Adipocyte (in vitro differentiated cells): ENCODE data around the gene TAS1R1.
A peak's percentile ranks its signal among the peaks of the same experiment; 100 is the strongest.

ENCODE experiments used
- DNase-seq: peaks from one replicate; pipeline ENCODE4 v3.0.0-alpha.2; 2015; ENCODE audit warnings: low read depth
- H3K27me3 ChIP-seq: replicated peaks from 2 replicates; pipeline ENCODE4 v1.7.0; 2013; ENCODE audit warnings: mild to moderate bottlenecking, low read length, moderate library complexity; ENCODE audit not compliant: control insufficient read depth, insufficient read depth
- H3K36me3 ChIP-seq: 2 replicates; pipeline ENCODE4 v1.7.0; 2013; ENCODE audit warnings: low read length, mild to moderate bottlenecking, moderate library complexity; ENCODE audit not compliant: control insufficient read depth, insufficient read depth, severe bottlenecking
- H3K4me1 ChIP-seq: 2 replicates; pipeline ENCODE4 v1.7.0; 2013; ENCODE audit warnings: mild to moderate bottlenecking, low read length, moderate library complexity; ENCODE audit not compliant: control insufficient read depth, insufficient read depth
- H3K4me3 ChIP-seq: 2 replicates; pipeline ENCODE4 v1.7.0; 2013; ENCODE audit warnings: mild to moderate bottlenecking, low read length, moderate library complexity
- H3K9ac ChIP-seq: 2 replicates; pipeline ENCODE4 v1.7.0; 2013; ENCODE audit warnings: mild to moderate bottlenecking, low read length, moderate library complexity
- H3K9me3 ChIP-seq: 2 replicates; pipeline ENCODE4 v1.7.0; 2013; ENCODE audit warnings: mild to moderate bottlenecking, low read length, moderate library complexity; ENCODE audit not compliant: control insufficient read depth

Gene TAS1R1

GRCh38 chr1:6602669-6603237, 47.6 kb downstream of the TAS1R1 start, which contains the start of gene KLHL21:
Gene KLHL21, minus strand, starts transcription at chr1:6602869. Its CDS starts 52 bp downstream, at chr1:6602817.
- DNase-seq: peak; percentile 96
- Histone ChIP-seq H3K9me3 (no peaks in the 10 kb centered on the region), H3K36me3 (peaks cover 13% of the 10 kb centered on the region)

GRCh38 chr1:6603238-6603914, 48.3 kb downstream of the TAS1R1 start:
- H3K36me3 ChIP-seq: peaks cover 8% of the 10 kb centered on the region
- DNase-seq: peak; percentile 82
- H3K9ac ChIP-seq: peak overlapping the region; percentile 96
- no peaks in the 10 kb centered on the region for H3K27me3 ChIP-seq
- no peaks in the 10 kb centered on the region for H3K9me3 ChIP-seq
- peak overlapping the region; percentile 80 for H3K4me3 ChIP-seq
- peaks cover 29% of the 10 kb centered on the region for H3K4me1 ChIP-seq

More at GRCh38 chr1:6602669-6603237, 47.6 kb downstream of the TAS1R1 start, which contains the start of gene KLHL21:
- Histone ChIP-seq H3K9ac (peak within 1 kb of the TSS; percentile 96), H3K4me1 (peaks cover 34% of the 10 kb centered on the region), H3K4me3 (peak within 1 kb of the TSS; percentile 99), H3K27me3 (no peaks in the 10 kb centered on the region)

GRCh38 chr1:6603915-6604558, 48.9 kb downstream of the TAS1R1 start:
- Histone ChIP-seq H3K27me3 (no peaks in the 10 kb centered on the region), H3K4me3 (peak overlapping the region; percentile 80), H3K9me3 (no peaks in the 10 kb centered on the region), H3K9ac (peak overlapping the region; percentile 96), H3K4me1 (peaks cover 25% of the 10 kb centered on the region), H3K36me3 (peaks cover 4% of the 10 kb centered on the region)
- peak; percentile 66 for DNase-seq

GRCh38 chr1:6612641-6613360, 57.7 kb downstream of the TAS1R1 start:
- DNase-seq: peak; percentile 87
- peaks cover 10% of the 10 kb centered on the region for H3K4me1 ChIP-seq
- peak overlapping the region; percentile 89 for H3K9ac ChIP-seq
- H3K4me3 ChIP-seq: peak overlapping the region; percentile 88
- H3K27me3 ChIP-seq: no peaks in the 10 kb centered on the region
- H3K36me3 ChIP-seq: peaks cover 4% of the 10 kb centered on the region
- H3K9me3 ChIP-seq: no peaks in the 10 kb centered on the region

- DNase-seq: peak; percentile 99
- H3K36me3 ChIP-seq: peaks cover 6% of the 10 kb centered on the region
Observed at GRCh38 chr1:6613361-6614018, 58.4 kb downstream of the TAS1R1 start, which contains the start of gene PHF13. Gene PHF13, plus strand, starts transcription at chr1:6613731. Its CDS starts 336 bp downstream, at chr1:6614067.

GRCh38 chr1:6614019-6614928, 59.2 kb downstream of the TAS1R1 start:
- H3K9ac ChIP-seq: peak overlapping the region; percentile 79

More at GRCh38 chr1:6613361-6614018, 58.4 kb downstream of the TAS1R1 start, which contains the start of gene PHF13:
- no peaks in the 10 kb centered on the region for H3K27me3 ChIP-seq
- H3K9me3 ChIP-seq: no peaks in the 10 kb centered on the region
- peaks cover 10% of the 10 kb centered on the region for H3K4me1 ChIP-seq
- H3K9ac ChIP-seq: peak within 1 kb of the TSS; percentile 89
- H3K4me3 ChIP-seq: peak within 1 kb of the TSS; percentile 88

GRCh38 chr1:6614929-6615785, 60.0 kb downstream of the TAS1R1 start:
- Histone ChIP-seq H3K27me3 (no peaks in the 10 kb centered on the region), H3K36me3 (peaks cover 13% of the 10 kb centered on the region), H3K4me1 (peaks cover 10% of the 10 kb centered on the region), H3K9ac (peak overlapping the region; percentile 89), H3K9me3 (no peaks in the 10 kb centered on the region), H3K4me3 (peak overlapping the region; percentile 84)
- DNase-seq: peak; percentile 60

More at GRCh38 chr1:6614019-6614928, 59.2 kb downstream of the TAS1R1 start:
- Histone ChIP-seq H3K4me1 (peaks cover 10% of the 10 kb centered on the region), H3K36me3 (peaks cover 6% of the 10 kb centered on the region), H3K27me3 (no peaks in the 10 kb centered on the region), H3K4me3 (peak overlapping the region; percentile 82), H3K9me3 (no peaks in the 10 kb centered on the region)
- DNase-seq: peak; percentile 81

- no peak for DNase-seq
- H3K36me3 ChIP-seq: peaks cover 40% of the 10 kb centered on the region
- no peak overlapping the region for H3K9ac ChIP-seq
Observed at GRCh38 chr1:6619045-6619444, 63.9 kb downstream of the TAS1R1 start.

More at GRCh38 chr1:6619045-6619444, 63.9 kb downstream of the TAS1R1 start:
- Histone ChIP-seq H3K4me3 (no peak overlapping the region), H3K27me3 (no peaks in the 10 kb centered on the region), H3K9me3 (no peaks in the 10 kb centered on the region), H3K4me1 (peaks cover 32% of the 10 kb centered on the region)
